GM20000 (cell line): ENCODE results near the gene CCR8.
"Not testable (repeated sequence)": the region's sequence is repeated elsewhere in the genome, so short reads cannot be mapped to it uniquely, and the experiment has no call there.

Experiments used
- DNase-seq: peaks from one replicate; pipeline ENCODE4 v3.0.0; 2012; ENCODE audit warnings: low spot score
- CTCF ChIP-seq: IDR thresholded peaks from 2 replicates; pipeline ENCODE4 v1.5.1; 2012; ENCODE audit warnings: mild to moderate bottlenecking, control low read depth; ENCODE audit errors: extremely low read depth, missing control alignments

Gene CCR8

GRCh38 chr3:39317571-39318169, 11.8 kb upstream of the CCR8 start:
- TF ChIP-seq CTCF: no peak
- DNase-seq: no peak

- DNase-seq: no peak
- TF ChIP-seq CTCF: no peak
These were observed 11.2 kb upstream of the CCR8 start for GRCh38 chr3:39318301-39318700.

GRCh38 chr3:39319249-39319648, 10.3 kb upstream of the CCR8 start:
- no peak for TF ChIP-seq CTCF
- DNase-seq: no peak

GRCh38 chr3:39321574-39321983, 7.9 kb upstream of the CCR8 start:
- DNase-seq: not testable (repeated sequence)

GRCh38 chr3:39322209-39322715, 7.2 kb upstream of the CCR8 start:
- DNase-seq: not testable (repeated sequence)

- TF ChIP-seq CTCF: no peak
- DNase-seq: no peak
These were observed 6.6 kb upstream of the CCR8 start for GRCh38 chr3:39322936-39323335.

GRCh38 chr3:39323494-39323893, 6.0 kb upstream of the CCR8 start:
- no peak for DNase-seq
- no peak for TF ChIP-seq CTCF

- no peak for DNase-seq
- no peak for TF ChIP-seq CTCF
These were observed 4.3 kb upstream of the CCR8 start for GRCh38 chr3:39325236-39325635.
